Measurements from ENCODE around the gene PLGLB2.
"Not testable (repeated sequence)": the region's sequence is repeated elsewhere in the genome, so short reads cannot be mapped to it uniquely, and the experiment has no call there.

Gene PLGLB2

DNA sequence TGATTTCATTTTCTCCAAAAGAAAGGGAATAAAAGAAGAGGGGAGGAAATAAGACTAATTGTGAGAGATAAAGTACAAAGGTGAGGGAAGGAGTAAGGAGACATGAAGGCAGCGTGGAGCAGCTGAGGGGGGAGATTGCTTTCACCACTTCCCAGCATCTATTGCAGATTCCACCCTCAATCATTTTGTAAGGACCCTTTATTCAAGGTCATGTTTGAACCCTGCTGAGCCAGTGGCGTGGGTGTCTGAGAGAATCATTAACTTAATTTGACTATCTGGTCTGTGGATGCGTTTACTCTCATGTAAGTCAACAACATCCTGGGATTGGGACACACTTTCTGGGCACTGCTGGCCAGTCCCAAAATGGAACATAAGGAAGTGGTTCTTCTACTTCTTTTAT lies at the start of gene PLGLB2:
Gene PLGLB2 (plus strand): TSS at position 297 of the 400 bp plus-strand sequence. CDS start 67 bp downstream, at position 364.
- H3K9me3 Mint-ChIP-seq; H3K4me3 Mint-ChIP-seq; H3K27ac Mint-ChIP-seq; intact Hi-C loops (cut with micrococcal nuclease); H3K27me3 Mint-ChIP-seq; H3K4me1 Mint-ChIP-seq (ENCODE audit: low read depth); H3K36me3 Mint-ChIP-seq (ENCODE audit: low read depth): not testable (repeated sequence)

DNA sequence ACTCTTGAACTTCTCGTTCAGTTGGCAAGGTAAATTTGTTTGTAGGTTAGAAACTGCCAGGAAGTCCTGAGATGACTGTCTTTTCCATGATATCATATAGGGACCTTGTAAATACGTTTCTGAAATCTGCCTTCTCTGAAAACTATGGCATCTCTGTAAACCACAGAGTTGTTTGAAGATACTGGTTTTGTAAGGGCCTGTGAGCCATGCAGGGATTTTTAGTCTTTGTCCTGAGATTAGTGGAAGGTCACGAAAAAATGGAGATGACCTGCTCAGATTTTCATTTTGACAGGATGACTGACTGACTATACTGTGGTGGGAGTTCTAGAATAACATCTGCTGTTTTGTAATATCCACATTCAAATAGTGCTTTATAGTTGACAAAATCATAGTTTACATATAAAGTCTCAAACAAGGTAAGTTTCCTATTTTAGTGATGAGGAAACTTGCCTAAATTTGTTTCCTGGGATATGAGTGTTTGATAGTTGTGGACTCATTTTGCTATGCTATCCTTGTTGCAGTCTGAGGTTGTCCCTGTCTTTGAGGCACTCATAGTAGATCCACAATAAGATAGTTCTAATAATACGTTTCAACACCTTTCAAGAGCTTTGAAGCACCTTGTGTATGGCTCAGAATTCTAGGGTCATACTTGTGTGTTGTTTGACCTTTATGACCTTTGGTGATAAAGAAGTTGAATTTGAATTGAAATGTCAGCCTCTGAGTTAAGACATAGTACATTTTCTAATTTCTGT lies 43.1 kb upstream of the PLGLB2 start:
- H3K4me3 Mint-ChIP-seq; H3K4me1 Mint-ChIP-seq (ENCODE audit: low read depth); H3K9me3 Mint-ChIP-seq: not testable (repeated sequence)

DNA sequence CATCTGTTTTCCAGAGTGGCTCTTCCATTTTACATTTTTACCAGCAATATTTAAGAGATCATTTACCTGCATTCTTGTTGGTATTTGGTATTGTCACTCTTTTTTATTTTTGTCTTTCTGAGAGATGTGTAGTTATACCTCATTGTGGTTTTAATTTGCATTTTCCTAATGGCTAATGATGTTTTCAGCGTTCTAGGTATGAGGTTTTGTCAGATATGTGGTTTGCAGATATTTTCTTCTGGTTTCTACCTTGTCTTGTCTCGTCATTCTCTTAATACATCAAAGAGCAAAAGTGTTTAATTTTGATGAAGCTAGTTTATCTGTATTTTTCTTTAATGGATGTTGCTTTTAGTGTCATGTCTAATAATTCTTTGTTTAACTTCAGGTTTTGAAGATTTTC lies 39.5 kb upstream of the PLGLB2 start:
- H3K4me3 Mint-ChIP-seq; H3K36me3 Mint-ChIP-seq (ENCODE audit: low read depth); intact Hi-C loops (cut with micrococcal nuclease); H3K4me1 Mint-ChIP-seq (ENCODE audit: low read depth); H3K9me3 Mint-ChIP-seq; H3K27me3 Mint-ChIP-seq; H3K27ac Mint-ChIP-seq: not testable (repeated sequence)

More for the DNA sequence above, 43.1 kb upstream of the PLGLB2 start:
- H3K36me3 Mint-ChIP-seq (ENCODE audit: low read depth); H3K27me3 Mint-ChIP-seq; intact Hi-C loops (cut with micrococcal nuclease); H3K27ac Mint-ChIP-seq: not testable (repeated sequence)

DNA sequence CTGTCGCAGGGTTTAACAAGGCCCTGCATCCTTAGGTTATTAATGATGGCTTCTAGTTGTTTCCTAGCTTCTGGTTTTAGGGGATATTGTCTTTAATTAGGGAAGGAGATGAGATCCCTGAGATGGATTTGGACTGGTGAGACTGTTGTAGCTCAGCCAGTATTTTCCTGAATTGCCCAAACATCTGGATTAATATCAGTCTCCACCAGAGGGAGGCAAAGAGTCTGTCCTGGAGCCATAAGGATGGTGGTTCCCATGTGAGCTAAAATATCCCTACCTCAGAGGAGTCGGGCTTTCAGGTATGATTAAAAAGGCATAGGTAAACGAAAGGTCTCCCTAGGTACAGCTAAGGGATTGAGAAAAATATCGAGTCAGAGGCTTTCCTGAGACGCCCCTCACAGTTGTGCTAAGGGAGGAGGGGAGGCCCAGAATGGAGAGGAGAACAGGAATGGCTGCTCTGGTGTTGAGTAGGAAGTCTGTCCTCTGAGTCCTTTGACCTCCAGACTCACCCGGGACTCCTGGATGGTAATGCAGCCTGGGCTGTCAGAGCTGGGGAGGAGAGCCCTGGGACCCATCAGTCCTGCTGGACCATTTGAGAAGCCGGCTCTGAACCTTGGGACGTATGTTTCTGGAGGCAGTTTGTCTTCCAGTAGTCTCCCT lies 19.8 kb upstream of the PLGLB2 start:
- H3K9me3 Mint-ChIP-seq; intact Hi-C loops (cut with micrococcal nuclease); H3K4me1 Mint-ChIP-seq (ENCODE audit: low read depth); H3K27me3 Mint-ChIP-seq; H3K4me3 Mint-ChIP-seq; H3K36me3 Mint-ChIP-seq (ENCODE audit: low read depth); H3K27ac Mint-ChIP-seq: not testable (repeated sequence)

DNA sequence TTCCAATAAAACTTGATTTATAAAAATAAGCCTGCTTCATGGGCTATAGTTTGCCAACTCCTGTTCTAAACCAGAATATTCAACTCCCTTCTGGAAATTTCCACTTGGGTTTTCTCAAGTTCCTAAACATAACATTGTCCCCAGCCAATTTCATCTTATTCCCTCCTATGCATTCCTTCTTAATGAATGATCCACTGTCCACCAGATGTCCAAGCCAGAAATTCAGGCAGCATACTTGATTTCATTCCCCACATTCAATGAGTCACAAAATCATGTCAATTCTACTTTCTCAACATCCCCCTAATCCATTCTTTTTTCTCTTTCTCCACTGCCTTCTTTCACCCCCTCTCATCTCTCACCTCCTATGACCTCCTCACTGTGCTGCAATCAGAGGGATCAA lies 7.0 kb upstream of the PLGLB2 start:
- H3K27me3 Mint-ChIP-seq; H3K4me1 Mint-ChIP-seq (ENCODE audit: low read depth); intact Hi-C loops (cut with micrococcal nuclease); H3K27ac Mint-ChIP-seq; H3K36me3 Mint-ChIP-seq (ENCODE audit: low read depth); H3K9me3 Mint-ChIP-seq; H3K4me3 Mint-ChIP-seq: not testable (repeated sequence)

DNA sequence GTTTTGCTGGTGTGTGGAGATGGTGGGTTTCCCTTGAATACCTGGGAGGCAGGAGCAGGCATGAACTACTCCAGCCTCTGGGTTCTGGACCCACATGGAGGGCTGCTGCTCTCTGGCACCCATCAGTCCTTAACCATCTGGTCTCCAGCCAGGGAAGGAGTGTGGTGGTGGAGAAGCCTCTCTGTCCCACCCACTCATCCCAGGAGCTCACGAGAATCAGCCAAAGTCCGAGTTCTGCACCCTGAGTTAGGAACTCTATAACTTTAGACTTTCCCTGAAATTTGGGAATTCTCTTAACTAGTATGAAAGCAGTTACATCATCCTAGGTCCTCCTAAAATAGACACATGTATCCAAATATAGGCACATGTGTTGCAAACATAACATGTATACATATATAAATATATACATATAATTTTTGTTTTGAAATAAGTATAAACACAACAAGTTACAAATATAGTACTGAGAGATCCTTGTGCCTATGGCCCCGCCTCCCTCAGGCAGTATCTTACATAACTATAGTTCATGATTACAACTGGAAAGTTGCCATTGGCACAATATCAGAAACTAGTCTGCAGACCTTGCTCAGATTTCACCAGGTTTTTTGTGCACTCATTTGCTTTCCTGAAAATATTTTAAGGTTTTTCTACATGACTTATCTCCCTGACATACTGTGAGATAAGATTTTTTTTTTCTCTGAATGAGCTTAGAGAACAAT lies 5.3 kb upstream of the PLGLB2 start:
- H3K4me1 Mint-ChIP-seq (ENCODE audit: low read depth); H3K36me3 Mint-ChIP-seq (ENCODE audit: low read depth); H3K27ac Mint-ChIP-seq; H3K9me3 Mint-ChIP-seq; intact Hi-C loops (cut with micrococcal nuclease); H3K27me3 Mint-ChIP-seq; H3K4me3 Mint-ChIP-seq: not testable (repeated sequence)

DNA sequence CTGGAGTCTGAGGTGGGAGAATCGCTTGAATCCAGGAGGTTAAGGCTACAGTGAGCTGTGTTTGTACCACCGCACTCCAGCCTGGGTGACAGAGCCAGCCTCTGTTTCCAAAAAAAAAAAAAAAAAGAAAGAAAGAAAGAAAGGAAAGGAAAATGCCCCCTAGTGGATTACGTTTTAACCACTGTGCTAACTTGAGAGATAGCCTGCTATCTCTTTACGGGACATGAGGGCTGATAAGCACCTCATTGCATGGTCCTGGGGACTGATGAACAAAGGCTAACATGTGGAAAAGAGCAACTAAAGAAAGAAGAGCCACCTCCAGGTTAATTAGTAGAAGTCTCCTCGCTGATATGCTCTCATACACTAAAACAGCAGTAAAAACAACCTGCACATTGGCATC lies 4.2 kb upstream of the PLGLB2 start:
- intact Hi-C loops (cut with micrococcal nuclease); H3K4me3 Mint-ChIP-seq; H3K27me3 Mint-ChIP-seq; H3K36me3 Mint-ChIP-seq (ENCODE audit: low read depth); H3K9me3 Mint-ChIP-seq; H3K4me1 Mint-ChIP-seq (ENCODE audit: low read depth); H3K27ac Mint-ChIP-seq: not testable (repeated sequence)

DNA sequence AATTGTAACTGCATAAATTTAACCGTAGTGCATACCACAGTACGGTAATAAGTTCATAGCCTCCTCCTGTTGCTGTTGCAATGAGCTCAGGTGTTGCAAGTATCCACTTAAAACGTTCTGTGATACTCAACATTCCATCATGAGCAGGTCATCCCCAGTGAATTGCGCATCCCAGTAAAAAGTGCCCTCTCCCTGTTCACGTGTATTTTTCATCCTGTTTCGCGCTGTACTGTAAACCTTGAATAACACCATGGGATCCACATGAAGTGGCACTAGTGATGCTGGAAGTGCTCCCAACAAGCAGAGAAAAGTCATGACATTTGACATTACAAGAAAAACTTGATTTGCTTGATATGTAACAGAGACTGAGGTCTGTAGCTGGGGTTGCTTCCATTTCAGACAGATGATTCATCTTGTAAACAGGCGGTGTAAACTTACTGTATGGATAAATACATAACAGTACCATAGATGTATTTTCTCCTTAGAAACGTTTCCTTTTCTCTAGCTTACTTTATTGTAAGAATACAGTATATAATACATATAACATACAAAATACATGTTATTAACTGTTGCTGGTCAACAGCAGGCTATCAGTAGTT lies 2.4 kb upstream of the PLGLB2 start:
- H3K4me3 Mint-ChIP-seq; H3K9me3 Mint-ChIP-seq; H3K36me3 Mint-ChIP-seq (ENCODE audit: low read depth); H3K27me3 Mint-ChIP-seq; H3K4me1 Mint-ChIP-seq (ENCODE audit: low read depth); H3K27ac Mint-ChIP-seq; intact Hi-C loops (cut with micrococcal nuclease): not testable (repeated sequence)

DNA sequence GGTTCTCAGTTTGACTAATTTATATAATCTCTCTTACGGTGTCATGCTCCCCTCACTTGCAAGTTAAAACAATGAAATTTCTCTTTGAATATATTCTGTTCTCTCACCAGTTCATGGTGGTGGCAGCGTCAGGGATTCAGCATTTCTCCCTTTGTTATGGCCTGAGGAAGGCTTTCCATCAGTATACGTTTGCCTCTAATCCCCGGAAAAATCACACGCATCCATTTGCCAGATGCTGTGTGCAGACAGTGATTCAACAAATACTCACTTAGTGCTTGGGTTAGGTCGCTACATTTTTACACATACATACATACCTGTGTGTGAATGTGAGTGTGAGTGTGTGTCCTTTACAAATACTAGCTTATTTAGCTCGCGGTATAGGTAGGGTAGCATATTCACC lies 637 bp downstream of the PLGLB2 start:
- intact Hi-C loops (cut with micrococcal nuclease): not testable (repeated sequence)

DNA sequence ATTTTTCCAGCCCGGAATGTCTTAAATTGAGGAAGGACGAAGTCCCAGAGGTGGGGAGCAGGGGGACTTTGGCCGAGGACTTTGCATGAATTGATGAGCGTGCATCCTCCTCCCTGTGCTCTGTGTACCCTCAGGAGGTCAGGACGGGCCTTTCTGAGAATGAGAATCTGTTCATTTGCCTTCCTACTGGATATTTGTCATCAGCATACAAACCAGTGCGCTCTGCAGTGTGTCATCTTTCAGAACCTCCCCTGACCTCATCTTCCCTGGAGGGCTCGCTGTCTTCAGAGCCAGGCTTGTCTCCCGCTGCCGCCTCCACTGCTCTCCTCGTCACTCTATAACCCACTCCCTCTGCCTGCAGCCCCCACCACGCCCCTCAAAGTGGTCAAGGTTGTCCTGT lies 2.7 kb downstream of the PLGLB2 start:
- intact Hi-C loops (cut with micrococcal nuclease); H3K27me3 Mint-ChIP-seq; H3K27ac Mint-ChIP-seq; H3K9me3 Mint-ChIP-seq; H3K4me3 Mint-ChIP-seq; H3K36me3 Mint-ChIP-seq (ENCODE audit: low read depth); H3K4me1 Mint-ChIP-seq (ENCODE audit: low read depth): not testable (repeated sequence)

More for the DNA sequence above, 637 bp downstream of the PLGLB2 start:
- H3K27ac Mint-ChIP-seq; H3K4me1 Mint-ChIP-seq (ENCODE audit: low read depth); H3K4me3 Mint-ChIP-seq; H3K36me3 Mint-ChIP-seq (ENCODE audit: low read depth); H3K27me3 Mint-ChIP-seq; H3K9me3 Mint-ChIP-seq: not testable (repeated sequence)

DNA sequence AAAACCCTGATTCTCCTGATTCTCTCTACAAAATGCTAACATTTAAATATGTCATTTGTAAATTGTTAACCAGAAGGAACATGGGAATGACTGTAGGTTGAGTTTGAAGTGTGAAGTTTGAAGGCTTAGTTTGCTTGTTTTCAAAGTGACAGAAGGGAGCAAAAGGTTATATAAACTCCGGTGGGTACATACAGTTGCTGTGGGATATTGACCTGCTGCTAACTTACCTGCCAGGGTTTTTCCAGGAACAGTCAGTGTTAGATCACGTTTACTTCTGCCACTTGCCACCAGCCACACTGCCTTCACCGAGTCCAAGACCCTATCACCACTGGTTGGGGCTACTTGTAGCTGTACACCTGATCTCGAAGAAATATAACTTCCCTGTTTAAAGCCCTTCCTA lies 6.9 kb downstream of the PLGLB2 start:
- H3K27ac Mint-ChIP-seq; H3K4me1 Mint-ChIP-seq (ENCODE audit: low read depth); H3K4me3 Mint-ChIP-seq: not testable (repeated sequence)

More for the DNA sequence above, 6.9 kb downstream of the PLGLB2 start:
- H3K9me3 Mint-ChIP-seq; intact Hi-C loops (cut with micrococcal nuclease); H3K27me3 Mint-ChIP-seq; H3K36me3 Mint-ChIP-seq (ENCODE audit: low read depth): not testable (repeated sequence)

Data from dendritic cell treated with granulocyte-macrophage colony-stimulating factor and Interleukin-4, amounts not matched to agents 40 ng/mL and 50 ng/mL, for 4 days (primary cell).